Cardiac muscle cell (in vitro differentiated cells and primary cell): ENCODE results near the gene TMEM43. TPM values are rescaled to one million over a fixed set of nuclear protein-coding genes. Genes with fewer than 3 reads are reported as not detected.

ENCODE experiments used
- DNase-seq, 2 donors: peaks; one replicate each; pipeline versions ENCODE4 v3.0.0 to v3.0.0-alpha.2; 2010 to 2017; ENCODE audit warnings: low read depth in 1 of 2, low spot score in 1 of 2
- H3K27ac ChIP-seq: fragments of 200-600 bp; sonication (generic); 2 replicates; pipeline ENCODE4 v1.5.1; 2016
- H3K27me3 ChIP-seq: fragments of 200-600 bp; sonication (generic); 2 replicates; pipeline ENCODE4 v1.6.0; 2016; ENCODE audit warnings: control low read depth
- H3K36me3 ChIP-seq: fragments of 200-600 bp; sonication (generic); 2 replicates; pipeline ENCODE4 v1.5.1; 2016; ENCODE audit warnings: control low read depth
- H3K4me1 ChIP-seq: fragments of 200-600 bp; sonication (generic); 2 replicates; pipeline ENCODE4 v1.8.1; 2017; ENCODE audit warnings: low read depth, mild to moderate bottlenecking, mixed run types
- H3K4me3 ChIP-seq: fragments of 200-600 bp; sonication (generic); 2 replicates; pipeline ENCODE4 v1.5.1; 2016; ENCODE audit warnings: mild to moderate bottlenecking
- H3K9me3 ChIP-seq: fragments of 200-600 bp; sonication (generic); 2 replicates; pipeline ENCODE4 v1.5.1; 2017; ENCODE audit warnings: low read depth, mild to moderate bottlenecking, control low read depth
- polyA plus RNA-seq: library from polyadenylated mRNA; unstranded; fragments of >200 nt; fragmentation: Nextera tagmentation; extraction: Ambion mirVana; gene quantifications from 2 replicates; pipeline ENCODE4 v1.2.1, GENCODE V29; 2016
- total RNA-seq: library from RNA; depleted of rRNA; stranded (reverse); fragments of >200 nt; gene quantifications from 2 replicates; pipeline ENCODE4 v1.2.3, GENCODE V29; 2016
- TF ChIP-seq, protein P1 (sequence below): IDR thresholded peaks from 2 replicates; pipeline ENCODE4 v1.5.1; 2012; ENCODE audit warnings: low read depth, mild to moderate bottlenecking, low read length

The TMEM43 gene
- total and polyA plus RNA-seq, 2 experiments from 2014 or later: 21.5 to 27.4 TPM

DNA sequence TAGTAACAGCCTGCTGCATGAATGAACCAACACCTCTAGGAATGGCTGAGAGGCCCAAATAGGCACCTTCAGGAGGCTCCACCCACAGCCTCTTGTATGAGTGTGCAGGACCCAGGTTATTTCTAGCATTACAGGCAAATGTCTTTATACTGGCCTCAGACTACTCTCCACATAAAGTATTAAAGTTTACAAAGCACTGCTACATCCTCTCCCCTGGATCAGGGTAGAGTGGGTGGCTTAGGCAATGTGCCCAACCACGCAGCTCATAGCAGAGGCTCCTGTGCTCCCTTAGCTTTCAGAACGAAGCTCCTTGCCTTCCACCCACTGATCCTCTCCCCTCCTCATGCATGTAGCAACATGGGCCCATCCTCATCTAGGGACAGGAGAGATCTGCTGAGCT, 16.3 kb downstream of the TMEM43 start:
- peaks cover 4% of the 10 kb centered on the region for H3K36me3 ChIP-seq
- DNase-seq: no peak
- TF ChIP-seq, protein P1, sequence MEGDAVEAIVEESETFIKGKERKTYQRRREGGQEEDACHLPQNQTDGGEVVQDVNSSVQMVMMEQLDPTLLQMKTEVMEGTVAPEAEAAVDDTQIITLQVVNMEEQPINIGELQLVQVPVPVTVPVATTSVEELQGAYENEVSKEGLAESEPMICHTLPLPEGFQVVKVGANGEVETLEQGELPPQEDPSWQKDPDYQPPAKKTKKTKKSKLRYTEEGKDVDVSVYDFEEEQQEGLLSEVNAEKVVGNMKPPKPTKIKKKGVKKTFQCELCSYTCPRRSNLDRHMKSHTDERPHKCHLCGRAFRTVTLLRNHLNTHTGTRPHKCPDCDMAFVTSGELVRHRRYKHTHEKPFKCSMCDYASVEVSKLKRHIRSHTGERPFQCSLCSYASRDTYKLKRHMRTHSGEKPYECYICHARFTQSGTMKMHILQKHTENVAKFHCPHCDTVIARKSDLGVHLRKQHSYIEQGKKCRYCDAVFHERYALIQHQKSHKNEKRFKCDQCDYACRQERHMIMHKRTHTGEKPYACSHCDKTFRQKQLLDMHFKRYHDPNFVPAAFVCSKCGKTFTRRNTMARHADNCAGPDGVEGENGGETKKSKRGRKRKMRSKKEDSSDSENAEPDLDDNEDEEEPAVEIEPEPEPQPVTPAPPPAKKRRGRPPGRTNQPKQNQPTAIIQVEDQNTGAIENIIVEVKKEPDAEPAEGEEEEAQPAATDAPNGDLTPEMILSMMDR: no peak

DNA sequence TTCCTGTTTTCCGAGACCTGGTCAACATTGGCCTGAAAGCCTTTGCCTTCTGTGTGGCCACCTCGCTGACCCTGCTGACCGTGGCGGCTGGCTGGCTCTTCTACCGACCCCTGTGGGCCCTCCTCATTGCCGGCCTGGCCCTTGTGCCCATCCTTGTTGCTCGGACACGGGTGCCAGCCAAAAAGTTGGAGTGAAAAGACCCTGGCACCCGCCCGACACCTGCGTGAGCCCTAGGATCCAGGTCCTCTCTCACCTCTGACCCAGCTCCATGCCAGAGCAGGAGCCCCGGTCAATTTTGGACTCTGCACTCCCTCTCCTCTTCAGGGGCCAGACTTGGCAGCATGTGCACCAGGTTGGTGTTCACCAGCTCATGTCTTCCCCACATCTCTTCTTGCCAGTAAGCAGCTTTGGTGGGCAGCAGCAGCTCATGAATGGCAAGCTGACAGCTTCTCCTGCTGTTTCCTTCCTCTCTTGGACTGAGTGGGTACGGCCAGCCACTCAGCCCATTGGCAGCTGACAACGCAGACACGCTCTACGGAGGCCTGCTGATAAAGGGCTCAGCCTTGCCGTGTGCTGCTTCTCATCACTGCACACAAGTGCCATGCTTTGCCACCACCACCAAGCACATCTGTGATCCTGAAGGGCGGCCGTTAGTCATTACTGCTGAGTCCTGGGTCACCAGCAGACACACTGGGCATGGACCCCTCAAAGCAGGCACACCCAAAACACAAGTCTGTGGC, 16.9 kb downstream of the TMEM43 start:
- DNase-seq: peak in 1 of 2 donors; percentile 21
- H3K36me3 ChIP-seq: peaks cover 4% of the 10 kb centered on the region
- TF ChIP-seq, protein P1: no peak

More for the DNA sequence above, 16.3 kb downstream of the TMEM43 start:
- Histone ChIP-seq H3K9me3 (no peaks in the 10 kb centered on the region), H3K27ac (no peak overlapping the region), H3K4me3 (no peak overlapping the region), H3K4me1 (peaks cover 33% of the 10 kb centered on the region), H3K27me3 (no peaks in the 10 kb centered on the region)

DNA sequence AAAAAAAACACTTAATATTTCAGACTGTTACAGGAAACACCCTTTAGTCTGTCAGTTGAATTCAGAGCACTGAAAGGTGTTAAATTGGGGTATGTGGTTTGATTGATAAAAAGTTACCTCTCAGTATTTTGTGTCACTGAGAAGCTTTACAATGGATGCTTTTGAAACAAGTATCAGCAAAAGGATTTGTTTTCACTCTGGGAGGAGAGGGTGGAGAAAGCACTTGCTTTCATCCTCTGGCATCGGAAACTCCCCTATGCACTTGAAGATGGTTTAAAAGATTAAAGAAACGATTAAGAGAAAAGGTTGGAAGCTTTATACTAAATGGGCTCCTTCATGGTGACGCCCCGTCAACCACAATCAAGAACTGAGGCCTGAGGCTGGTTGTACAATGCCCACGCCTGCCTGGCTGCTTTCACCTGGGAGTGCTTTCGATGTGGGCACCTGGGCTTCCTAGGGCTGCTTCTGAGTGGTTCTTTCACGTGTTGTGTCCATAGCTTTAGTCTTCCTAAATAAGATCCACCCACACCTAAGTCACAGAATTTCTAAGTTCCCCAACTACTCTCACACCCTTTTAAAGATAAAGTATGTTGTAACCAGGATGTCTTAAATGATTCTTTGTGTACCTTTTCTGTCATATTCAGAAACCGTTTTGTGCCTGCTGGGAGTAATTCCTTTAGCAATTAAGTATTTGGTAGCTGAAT, 17.9 kb downstream of the TMEM43 start:
- DNase-seq: no peak
- Histone ChIP-seq H3K36me3 (peaks cover 4% of the 10 kb centered on the region), H3K4me1 (peaks cover 23% of the 10 kb centered on the region)

More for the DNA sequence above, 16.9 kb downstream of the TMEM43 start:
- Histone ChIP-seq H3K9me3 (no peaks in the 10 kb centered on the region), H3K27me3 (no peaks in the 10 kb centered on the region), H3K4me1 (peaks cover 32% of the 10 kb centered on the region), H3K4me3 (no peak overlapping the region), H3K27ac (no peak overlapping the region)

DNA sequence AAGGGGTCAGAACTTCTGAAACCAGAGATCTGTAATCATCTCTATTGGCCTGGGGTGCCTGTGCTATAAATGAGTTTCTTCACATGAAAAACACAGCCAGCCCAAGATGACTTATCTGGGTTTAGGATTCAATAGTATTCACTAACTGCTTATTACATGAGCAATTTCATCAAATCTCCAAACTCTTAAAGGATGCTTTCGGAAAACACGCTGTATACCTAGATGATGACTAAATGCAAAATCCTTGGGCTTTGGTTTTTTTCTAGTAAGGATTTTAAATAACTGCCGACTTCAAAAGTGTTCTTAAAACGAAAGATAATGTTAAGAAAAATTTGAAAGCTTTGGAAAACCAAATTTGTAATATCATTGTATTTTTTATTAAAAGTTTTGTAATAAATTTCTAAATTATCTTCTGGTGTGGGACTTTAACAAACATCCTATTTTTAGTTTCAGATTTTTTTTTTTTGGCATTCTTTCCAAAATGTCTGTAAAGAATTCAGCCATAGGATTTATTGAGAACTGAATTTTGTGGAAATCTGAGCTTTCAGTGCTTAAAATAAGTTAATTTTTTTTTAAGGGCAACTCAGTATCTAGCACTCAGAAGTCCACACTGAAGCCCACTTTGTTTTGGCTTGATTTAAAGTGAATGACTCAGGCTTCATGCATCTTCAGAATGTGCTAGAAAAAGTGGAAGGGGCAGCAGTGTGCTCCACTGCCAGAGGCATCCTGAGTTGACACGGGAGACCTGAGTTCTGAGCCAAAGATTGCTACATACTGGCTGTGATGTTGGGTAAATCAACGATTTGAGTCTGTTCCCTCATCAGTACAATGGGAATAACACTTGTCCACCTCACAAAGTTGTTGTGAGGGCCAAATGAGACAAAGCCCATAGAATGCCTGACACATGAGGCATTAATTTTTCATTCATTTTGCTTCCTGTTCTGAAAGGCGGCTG, 18.7 kb downstream of the TMEM43 start:
- H3K36me3 ChIP-seq: peaks cover 7% of the 10 kb centered on the region
- H3K4me3 ChIP-seq: no peak overlapping the region
- DNase-seq: peak in 1 of 2 donors; percentile 98
- H3K9me3 ChIP-seq: no peaks in the 10 kb centered on the region
- H3K4me1 ChIP-seq: peaks cover 21% of the 10 kb centered on the region
- peak overlapping the region; percentile 25 for H3K27ac ChIP-seq
- no peaks in the 10 kb centered on the region for H3K27me3 ChIP-seq
- TF ChIP-seq, protein P1: no peak

More for the DNA sequence above, 17.9 kb downstream of the TMEM43 start:
- TF ChIP-seq, protein P1: no peak
- Histone ChIP-seq H3K27ac (no peak overlapping the region), H3K9me3 (no peaks in the 10 kb centered on the region), H3K4me3 (no peak overlapping the region), H3K27me3 (no peaks in the 10 kb centered on the region)

DNA sequence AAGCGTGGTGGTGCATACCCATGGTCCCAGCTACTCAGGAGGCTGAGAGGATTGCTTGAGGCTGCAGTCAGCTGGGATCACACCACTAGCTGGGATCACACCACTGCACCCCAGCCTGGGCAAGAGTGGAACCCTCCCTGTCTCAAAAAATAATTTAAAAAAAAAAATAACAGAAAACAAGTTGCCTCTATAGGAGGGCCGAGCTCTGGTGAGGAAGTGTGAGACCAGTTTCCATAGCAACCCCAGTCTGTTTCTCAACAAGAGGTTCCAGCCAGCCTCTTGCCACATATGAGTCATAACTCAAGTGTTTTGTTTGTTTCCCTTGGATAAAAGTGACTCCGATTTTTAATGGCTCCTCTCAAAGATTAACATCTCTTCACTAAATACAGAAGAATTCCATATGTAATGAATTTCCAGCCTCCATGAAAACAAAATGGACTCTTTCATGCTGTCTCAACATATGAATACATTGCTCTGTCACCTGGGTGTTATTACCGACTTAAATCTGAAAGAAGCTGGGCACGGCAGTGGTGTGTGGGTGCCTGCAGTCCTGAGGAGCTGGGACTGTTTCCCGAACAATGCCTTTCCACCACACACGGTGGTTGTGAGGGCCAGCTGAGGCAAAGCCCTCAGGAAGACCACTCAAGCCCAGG, 19.7 kb downstream of the TMEM43 start:
- H3K4me3 ChIP-seq: no peak overlapping the region
- TF ChIP-seq, protein P1: no peak
- DNase-seq: peak; percentile 56 to 99
- peaks cover 16% of the 10 kb centered on the region for H3K4me1 ChIP-seq
- peaks cover 7% of the 10 kb centered on the region for H3K36me3 ChIP-seq
- no peaks in the 10 kb centered on the region for H3K27me3 ChIP-seq
- no peaks in the 10 kb centered on the region for H3K9me3 ChIP-seq
- peak overlapping the region; percentile 51 for H3K27ac ChIP-seq
